OCI-LY1 (cell line): ENCODE results near the gene CTCFL.

Source experiments
- H2AFZ ChIP-seq: fragments of 200-600 bp; sonication (generic), shearing (Covaris generic); 2 replicates; pipeline ENCODE4 v1.6.0; 2014; ENCODE audit warnings: antibody characterized with exemption, mild to moderate bottlenecking, low read length
- H3F3A ChIP-seq: fragments of 200-600 bp; sonication (generic), shearing (Covaris generic); 2 replicates; pipeline ENCODE4 v1.6.0; 2014; ENCODE audit warnings: mild to moderate bottlenecking, antibody characterized with exemption, low read length, moderate library complexity; ENCODE audit not compliant: insufficient read depth
- H3K27ac ChIP-seq: fragments of 200-600 bp; sonication (generic); 2 replicates; pipeline ENCODE4 v1.5.1; 2014; ENCODE audit warnings: low read length, mixed run types, mild to moderate bottlenecking, low read depth; ENCODE audit not compliant: poor library complexity, severe bottlenecking
- H3K27me3 ChIP-seq: fragments of 200-600 bp; sonication (generic); 2 replicates; pipeline ENCODE4 v1.6.0; 2014; ENCODE audit warnings: antibody characterized with exemption, mild to moderate bottlenecking, low read length, moderate library complexity; ENCODE audit not compliant: insufficient read depth
- H3K36me3 ChIP-seq: fragments of 200-600 bp; sonication (generic); 2 replicates; pipeline ENCODE4 v1.6.1; 2014; ENCODE audit warnings: mild to moderate bottlenecking, antibody characterized with exemption, low read length, moderate library complexity, mixed read lengths; ENCODE audit not compliant: insufficient read depth
- H3K4me1 ChIP-seq: fragments of 200-600 bp; sonication (generic); 2 replicates; pipeline ENCODE4 v1.5.1; 2014; ENCODE audit warnings: mild to moderate bottlenecking, low read length, moderate library complexity; ENCODE audit not compliant: insufficient read depth, severe bottlenecking
- H3K4me2 ChIP-seq: fragments of 200-600 bp; sonication (generic), shearing (Covaris generic); 2 replicates; pipeline ENCODE4 v1.6.1; 2014; ENCODE audit warnings: low read length
- H3K4me3 ChIP-seq: fragments of 200-600 bp; sonication (generic); 2 replicates; pipeline ENCODE4 v1.5.1; 2014; ENCODE audit warnings: low read length, low read depth, mild to moderate bottlenecking, mixed read lengths; ENCODE audit not compliant: poor library complexity, severe bottlenecking
- H3K79me2 ChIP-seq: fragments of 200-600 bp; shearing (Covaris generic); 2 replicates; pipeline ENCODE4 v1.6.1; 2016; ENCODE audit warnings: mixed run types, low read length, mixed read lengths; ENCODE audit not compliant: insufficient read depth
- H3K9ac ChIP-seq: fragments of 200-600 bp; sonication (generic), shearing (Covaris generic); 2 replicates; pipeline ENCODE4 v1.6.1; 2014; ENCODE audit warnings: mild to moderate bottlenecking, low read length, mixed read lengths
- H3K9me2 ChIP-seq: fragments of 200-600 bp; sonication (generic), shearing (Covaris generic); 2 replicates; pipeline ENCODE4 v1.6.1; 2014; ENCODE audit warnings: low read depth, mild to moderate bottlenecking, low read length, mixed read lengths
- H3K9me3 ChIP-seq: fragments of 200-600 bp; shearing (Covaris generic); 2 replicates; pipeline ENCODE4 v1.6.1; 2014; ENCODE audit warnings: low read length, mixed read lengths
- H4K20me1 ChIP-seq: fragments of 200-600 bp; sonication (generic), shearing (Covaris generic); 2 replicates; pipeline ENCODE4 v1.6.0; 2016; ENCODE audit warnings: mild to moderate bottlenecking, low read length; ENCODE audit not compliant: insufficient read depth
- CTCF ChIP-seq: fragments of 200-600 bp; sonication (generic), shearing (Covaris generic); IDR thresholded peaks from 2 replicates; pipeline ENCODE4 v1.5.1; 2017; ENCODE audit warnings: mild to moderate bottlenecking, antibody characterized with exemption, low read length, moderate library complexity, mixed read lengths
- EZH2 ChIP-seq: fragments of 200-600 bp; sonication (generic), shearing (Covaris generic); IDR thresholded peaks from 2 replicates; pipeline ENCODE4 v1.8.0; 2017; ENCODE audit warnings: borderline replicate concordance, mixed run types, mild to moderate bottlenecking, antibody characterized with exemption, low read length, moderate library complexity, mixed read lengths

The CTCFL gene

GRCh38 chr20:57552471-57552870, 27.5 kb upstream of the CTCFL start:
- no peak overlapping the region for H3K27ac ChIP-seq
- H3K36me3 ChIP-seq: no peaks in the 10 kb centered on the region
- no peak for TF ChIP-seq EZH2
- TF ChIP-seq CTCF: no peak
- H3K4me2 ChIP-seq: no peak overlapping the region
- H4K20me1 ChIP-seq: no peaks in the 10 kb centered on the region
- H3K4me1 ChIP-seq: no peaks in the 10 kb centered on the region
- no peaks in the 10 kb centered on the region for H3K9me3 ChIP-seq
- H2AFZ ChIP-seq: no peak overlapping the region
- H3K4me3 ChIP-seq: no peak overlapping the region
- H3F3A ChIP-seq: no peaks in the 10 kb centered on the region
- H3K9me2 ChIP-seq: no peaks in the 10 kb centered on the region
- H3K27me3 ChIP-seq: peaks cover 21% of the 10 kb centered on the region
- no peaks in the 10 kb centered on the region for H3K79me2 ChIP-seq
- H3K9ac ChIP-seq: no peak overlapping the region

GRCh38 chr20:57548177-57549058, 23.5 kb upstream of the CTCFL start:
- no peaks in the 10 kb centered on the region for H3K36me3 ChIP-seq
- H3K27ac ChIP-seq: no peak overlapping the region
- H3K9ac ChIP-seq: no peak overlapping the region
- no peak overlapping the region for H2AFZ ChIP-seq
- H3K9me3 ChIP-seq: no peaks in the 10 kb centered on the region
- H3K4me1 ChIP-seq: no peaks in the 10 kb centered on the region
- TF ChIP-seq EZH2 (no peak), CTCF (no peak)
- H4K20me1 ChIP-seq: no peaks in the 10 kb centered on the region
- peaks cover 12% of the 10 kb centered on the region; the same call in 1 of the 2 replicates for H3K27me3 ChIP-seq
- H3K9me2 ChIP-seq: no peaks in the 10 kb centered on the region
- no peaks in the 10 kb centered on the region for H3F3A ChIP-seq
- H3K79me2 ChIP-seq: no peaks in the 10 kb centered on the region
- H3K4me3 ChIP-seq: no peak overlapping the region
- no peak overlapping the region for H3K4me2 ChIP-seq

- peaks cover 15% of the 10 kb centered on the region for H3K27me3 ChIP-seq
- H3K79me2 ChIP-seq: no peaks in the 10 kb centered on the region
- no peaks in the 10 kb centered on the region for H3K4me1 ChIP-seq
- H4K20me1 ChIP-seq: no peaks in the 10 kb centered on the region
- no peak overlapping the region for H3K4me2 ChIP-seq
- no peak overlapping the region for H3K9ac ChIP-seq
- H3F3A ChIP-seq: no peaks in the 10 kb centered on the region
- TF ChIP-seq EZH2 (no peak), CTCF (no peak)
- no peaks in the 10 kb centered on the region for H3K9me3 ChIP-seq
- no peaks in the 10 kb centered on the region for H3K9me2 ChIP-seq
- no peak overlapping the region for H3K27ac ChIP-seq
- H2AFZ ChIP-seq: no peak overlapping the region
- H3K4me3 ChIP-seq: no peak overlapping the region
- H3K36me3 ChIP-seq: no peaks in the 10 kb centered on the region
Measured at GRCh38 chr20:57546956-57547649, 22.2 kb upstream of the CTCFL start.
